Pancreas (tissue), 10 donors: ENCODE data around the gene SLC35F6. TPM values are rescaled to one million over a fixed set of nuclear protein-coding genes. Genes with fewer than 3 reads are reported as not detected.

Source experiments
- ATAC-seq, 4 donors: fragments of 200-7000 bp; cut with Tn5 transposase; one replicate each; pipeline versions ENCODE4 v1.8.0 to v1.9.1; 2020; ENCODE audit warnings: mild to moderate bottlenecking in 4 of 4, moderate library complexity in 4 of 4
- DNase-seq, 6 donors: peaks; one replicate each; pipeline ENCODE4 v3.0.0-alpha.2; 2020
- FAIRE-seq: peaks from 2 replicates; lab custom pipeline; 2012; peaks lifted over from hg19 to GRCh38; lab: Jason Lieb, UNC
- H3K27ac ChIP-seq, 4 donors: fragments of 200-600 bp; sonication (generic); 1 replicate in 3 of 4; 2 replicates in 1 of 4; pipeline versions ENCODE4 v1.5.0 to v1.8.0; 2020
- H3K27me3 ChIP-seq, 4 donors: fragments of 200-600 bp; one replicate each; pipeline ENCODE4 v1.8.0; 2021
- H3K36me3 ChIP-seq, 3 donors: fragments of 200-600 bp; sonication (generic) in 1 of 3; one replicate each; pipeline versions ENCODE4 v1.5.0 to v1.8.0; 2020 to 2021
- H3K4me1 ChIP-seq, 3 donors: fragments of 200-600 bp; one replicate each; pipeline ENCODE4 v1.8.0; 2021
- H3K4me3 ChIP-seq, 4 donors: fragments of 200-600 bp; sonication (generic) in 2 of 4; one replicate each; pipeline versions ENCODE4 v1.5.0 to v1.8.0; 2020 to 2021
- H3K9me3 ChIP-seq, 4 donors: fragments of 200-600 bp; one replicate each; pipeline ENCODE4 v1.8.0; 2021
- WGBS, 2 donors: extraction: QIAGEN DNeasy Blood & Tissue Kit; methylation state at CpG; one replicate each; pipeline ENCODE4 v1.1.7; 2013; 5-methylcytosine and 5-hydroxymethylcytosine counted together
- intact Hi-C, 3 donors: fragments of 100-400 bp; cut with DNase I; formaldehyde crosslinking; loops; one replicate each; pipeline versions ENCODE4 v1.11.1 to v1.14.2; 2022
- polyA plus RNA-seq, 2 donors: library from polyadenylated mRNA; stranded (reverse); fragments of 200-250 nt; gene quantifications; one replicate each; pipeline ENCODE4 v1.2.3, GENCODE V29; 2013
- total RNA-seq, 6 donors: library from RNA; stranded (reverse); fragmentation: NEBNext Ultra II Directional in 4 of 6; extraction: Animal tissue kit (Norgen Biotek cat#: 25700) in 4 of 6; gene quantifications; one replicate each; pipeline versions ENCODE4 v1.2.1 to v1.2.4, GENCODE V29; 2021 to 2023
- TF ChIP-seq, protein P1 (sequence below), 4 donors: fragments of 200-600 bp; sonication (generic) in 3 of 4; IDR thresholded peaks; one replicate each; pipeline versions ENCODE4 v1.5.0 to v1.8.0; 2021; ENCODE audit warnings: antibody characterized with exemption in 4 of 4
- donor health status: healthy with polysubstance abuse.
- donor health status: DM: no; HTN: no; CAD: no; lungs with moderate emphysema.
- donor health status: DM: no; HTN: no; CAD: no.
- donor health status: control.
- donor health status: control.
- donor health status: Bipolar disorder and iron deficiency.
- donor health status: DM: yes; HTN: yes; CAD: no.
- donor health status: DM: no; HTN: no; CAD: no.
- donor health status: DM: no; HTN: no; CAD: no.
- donor health status: DM: yes; HTN: yes; CAD: no.

Gene SLC35F6
- total and polyA plus RNA-seq, 8 donors, result 9.3 to 21.9 (median 11.4) TPM

DNA sequence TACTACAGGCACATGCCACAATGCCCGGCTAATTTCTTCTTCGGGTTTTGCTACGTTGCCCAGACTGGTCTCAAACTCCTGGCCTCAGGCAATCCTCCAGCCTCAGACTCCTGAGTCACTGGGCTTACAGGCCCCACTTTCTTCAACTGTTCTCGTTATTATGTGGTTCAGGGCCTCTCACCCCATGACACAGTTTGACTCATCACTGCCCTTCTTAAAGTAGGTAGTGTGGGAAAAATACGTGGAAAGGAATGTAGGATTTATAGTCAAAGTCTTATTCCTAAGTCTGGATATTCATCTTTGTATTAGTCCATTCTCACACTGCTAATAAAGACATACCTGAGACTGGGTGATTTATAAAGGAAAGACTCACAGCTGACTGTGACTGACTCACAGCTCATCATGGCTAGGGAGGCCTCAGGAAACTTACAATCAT, 41.2 kb downstream of the SLC35F6 start:
- 72 to 75% methylated on average over 5 of the region's 5 CpGs for WGBS, 2 donors
- Histone ChIP-seq H3K36me3 (no peaks in the 10 kb centered on the region), H3K27me3 (no peaks in the 10 kb centered on the region), H3K4me1 (no peaks in the 10 kb centered on the region), H3K9me3 (no peaks in the 10 kb centered on the region), H3K27ac (no peak overlapping the region), H3K4me3 (no peak overlapping the region)
- TF ChIP-seq, protein P1, sequence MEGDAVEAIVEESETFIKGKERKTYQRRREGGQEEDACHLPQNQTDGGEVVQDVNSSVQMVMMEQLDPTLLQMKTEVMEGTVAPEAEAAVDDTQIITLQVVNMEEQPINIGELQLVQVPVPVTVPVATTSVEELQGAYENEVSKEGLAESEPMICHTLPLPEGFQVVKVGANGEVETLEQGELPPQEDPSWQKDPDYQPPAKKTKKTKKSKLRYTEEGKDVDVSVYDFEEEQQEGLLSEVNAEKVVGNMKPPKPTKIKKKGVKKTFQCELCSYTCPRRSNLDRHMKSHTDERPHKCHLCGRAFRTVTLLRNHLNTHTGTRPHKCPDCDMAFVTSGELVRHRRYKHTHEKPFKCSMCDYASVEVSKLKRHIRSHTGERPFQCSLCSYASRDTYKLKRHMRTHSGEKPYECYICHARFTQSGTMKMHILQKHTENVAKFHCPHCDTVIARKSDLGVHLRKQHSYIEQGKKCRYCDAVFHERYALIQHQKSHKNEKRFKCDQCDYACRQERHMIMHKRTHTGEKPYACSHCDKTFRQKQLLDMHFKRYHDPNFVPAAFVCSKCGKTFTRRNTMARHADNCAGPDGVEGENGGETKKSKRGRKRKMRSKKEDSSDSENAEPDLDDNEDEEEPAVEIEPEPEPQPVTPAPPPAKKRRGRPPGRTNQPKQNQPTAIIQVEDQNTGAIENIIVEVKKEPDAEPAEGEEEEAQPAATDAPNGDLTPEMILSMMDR (IDR thresholded peaks at IDR 0.05), result no peak
- intact Hi-C loops, result no loop called here
- FAIRE-seq, result no peak
- no peak for ATAC-seq
- DNase-seq, result no peak

DNA sequence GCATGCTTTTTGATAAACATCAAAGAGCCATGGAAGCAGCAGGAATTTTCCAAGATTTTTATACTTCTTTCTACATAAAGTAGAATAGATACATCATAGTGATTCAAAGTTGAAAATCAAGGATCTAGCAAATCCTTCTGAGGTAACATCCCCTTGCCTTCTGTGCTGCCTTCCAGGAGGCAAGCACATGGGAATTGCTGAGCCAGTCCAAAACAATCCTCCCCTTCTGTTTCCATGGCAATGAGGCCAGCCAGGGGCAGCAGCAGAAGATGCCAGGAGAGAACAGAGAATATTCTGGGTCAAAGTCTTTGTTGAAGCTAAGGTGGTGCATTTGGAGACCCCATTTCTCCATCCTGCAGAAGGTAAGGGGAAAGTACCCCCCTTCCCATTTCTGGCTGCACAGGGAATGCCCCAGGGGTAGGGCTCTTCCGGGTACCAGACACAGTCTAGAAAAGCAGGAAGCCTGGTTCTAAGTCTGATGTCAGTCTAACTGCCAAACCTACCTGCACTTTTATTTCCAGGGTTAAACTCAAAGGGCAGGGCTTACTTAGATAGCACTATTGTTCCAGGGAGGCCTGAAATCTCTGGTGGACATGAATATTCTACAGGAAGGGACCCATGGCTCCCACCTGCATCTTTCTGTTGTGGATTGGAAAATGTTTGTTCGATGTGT, 43.8 kb downstream of the SLC35F6 start:
- DNase-seq, result no peak
- no peak overlapping the region for H3K4me3 ChIP-seq
- no peaks in the 10 kb centered on the region for H3K9me3 ChIP-seq
- no peak for ATAC-seq
- no peaks in the 10 kb centered on the region for H3K27me3 ChIP-seq
- intact Hi-C loops, result no loop called here
- no peak for FAIRE-seq
- no peak overlapping the region for H3K27ac ChIP-seq
- WGBS, 2 donors, result 60 to 63% methylated on average over 2 of the region's 2 CpGs
- TF ChIP-seq, protein P1 (IDR thresholded peaks at IDR 0.05), result no peak
- H3K36me3 ChIP-seq, result no peaks in the 10 kb centered on the region
- H3K4me1 ChIP-seq, result no peaks in the 10 kb centered on the region

DNA sequence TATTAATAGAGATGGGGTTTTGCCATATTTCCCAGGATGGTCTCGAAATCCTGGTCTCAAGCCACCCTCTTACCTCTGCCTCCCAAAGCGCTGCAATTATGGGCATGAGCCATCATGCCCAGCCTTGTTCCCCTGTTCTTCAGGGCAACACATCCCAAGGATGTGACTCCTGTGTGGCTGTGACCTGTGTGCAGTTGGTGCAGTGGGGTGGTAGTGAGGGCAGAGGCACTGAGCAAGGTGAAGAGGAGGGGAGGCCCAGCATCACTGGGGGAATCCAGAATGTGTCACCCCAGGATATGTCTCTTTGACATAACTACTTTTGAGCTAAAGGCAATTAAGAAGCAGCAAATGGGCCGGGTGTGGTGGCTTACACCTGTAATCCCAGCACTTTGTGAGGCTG, 45.1 kb downstream of the SLC35F6 start:
- intact Hi-C loops, result no loop called here
- TF ChIP-seq, protein P1 (IDR thresholded peaks at IDR 0.05), result no peak
- ATAC-seq, result no peak
- FAIRE-seq, result no peak
- H3K4me1 ChIP-seq, result no peaks in the 10 kb centered on the region
- no peak for DNase-seq
- no peak overlapping the region for H3K4me3 ChIP-seq
- H3K36me3 ChIP-seq, result no peaks in the 10 kb centered on the region
- no peaks in the 10 kb centered on the region for H3K9me3 ChIP-seq
- 78 to 87% methylated on average over 3 of the region's 3 CpGs for whole genome bisulfite sequencing, 2 donors
- no peak overlapping the region for H3K27ac ChIP-seq
- H3K27me3 ChIP-seq, result no peaks in the 10 kb centered on the region

DNA sequence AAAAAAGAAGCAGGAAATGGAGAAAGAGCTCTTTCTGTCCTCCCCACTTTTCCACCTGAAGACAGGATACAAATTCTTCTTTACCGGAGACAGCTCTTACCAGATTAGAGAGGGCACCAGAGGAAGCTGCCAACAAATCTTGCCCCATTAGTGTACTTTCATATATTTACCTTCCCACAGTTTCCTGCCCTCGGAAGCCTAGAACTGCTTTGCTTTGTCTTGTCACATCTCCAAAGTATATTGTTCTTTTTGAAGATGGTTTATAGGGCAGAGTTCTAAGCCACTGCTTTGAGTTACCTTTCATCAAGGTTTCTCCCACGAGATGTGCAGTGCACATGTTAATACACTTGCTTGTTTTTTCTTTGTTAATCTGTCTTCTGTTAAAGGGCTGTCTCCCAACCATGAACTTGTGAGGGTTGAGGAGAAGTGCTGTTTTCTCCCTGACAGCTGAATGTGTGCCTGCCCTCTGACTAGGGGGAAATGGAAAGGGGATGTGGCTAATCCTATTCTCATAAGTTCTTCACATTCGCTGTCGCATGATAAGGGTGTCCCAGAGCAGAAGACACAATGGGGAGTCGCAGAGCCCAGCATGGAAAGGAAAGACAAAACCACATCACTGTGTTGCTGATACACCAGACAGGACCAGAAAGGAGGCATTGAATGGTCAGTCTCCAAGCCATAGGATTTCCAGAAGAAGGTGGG, 45.9 kb downstream of the SLC35F6 start:
- no peak overlapping the region for H3K27ac ChIP-seq
- intact Hi-C loops, result no loop called here
- H3K36me3 ChIP-seq, result no peaks in the 10 kb centered on the region
- DNase-seq (no peak), FAIRE-seq (no peak), ATAC-seq (peak in 2 of 4 donors; percentile 65 to 76)
- TF ChIP-seq, protein P1 (IDR thresholded peaks at IDR 0.05), result no peak
- H3K27me3 ChIP-seq, result no peaks in the 10 kb centered on the region
- no peak overlapping the region for H3K4me3 ChIP-seq
- H3K9me3 ChIP-seq, result no peaks in the 10 kb centered on the region
- 55 to 64% methylated on average over 6 of the region's 6 CpGs for WGBS, 2 donors
- no peaks in the 10 kb centered on the region for H3K4me1 ChIP-seq

DNA sequence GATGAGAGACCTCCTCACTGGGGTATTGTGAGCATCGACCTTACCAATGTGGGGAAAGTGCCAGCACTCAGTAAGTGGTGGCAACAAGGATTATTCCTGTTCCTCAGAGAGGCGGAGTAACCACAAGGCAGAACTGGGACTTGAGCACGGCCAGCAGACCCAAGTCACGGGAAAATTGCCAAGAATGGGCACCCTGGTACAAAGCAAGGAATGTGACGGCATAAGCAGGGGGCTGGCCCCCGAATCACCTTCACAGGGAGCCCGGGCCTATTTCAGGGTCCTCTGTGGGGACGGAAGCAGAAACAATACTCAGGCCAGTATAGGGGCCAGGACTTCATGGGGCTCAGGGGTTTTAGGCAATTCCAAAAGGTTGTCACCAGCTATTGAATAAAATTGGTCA, 47.2 kb downstream of the SLC35F6 start:
- DNase-seq (no peak), ATAC-seq (peak in 1 of 4 donors; percentile 27), FAIRE-seq (no peak)
- H3K9me3 ChIP-seq, result no peaks in the 10 kb centered on the region
- TF ChIP-seq, protein P1 (IDR thresholded peaks at IDR 0.05), result no peak
- no peaks in the 10 kb centered on the region for H3K27me3 ChIP-seq
- H3K4me1 ChIP-seq, result no peaks in the 10 kb centered on the region
- no peak overlapping the region for H3K27ac ChIP-seq
- no peak overlapping the region for H3K4me3 ChIP-seq
- no peaks in the 10 kb centered on the region for H3K36me3 ChIP-seq
- intact Hi-C loops, result no loop called here
- 62 to 71% methylated on average over 8 of the region's 8 CpGs for WGBS, 2 donors
